ENCODE measurements around the gene RFTN1.

The RFTN1 gene

GRCh38 chr3:16463914-16464313 is 49.6 kb downstream of the RFTN1 start:
- no peak for DNase-seq

- DNase-seq: no peak
Measured at GRCh38 chr3:16463119-16463518, 50.4 kb downstream of the RFTN1 start.

- DNase-seq: no peak
Measured at GRCh38 chr3:16462679-16463078, 50.8 kb downstream of the RFTN1 start.

DNA sequence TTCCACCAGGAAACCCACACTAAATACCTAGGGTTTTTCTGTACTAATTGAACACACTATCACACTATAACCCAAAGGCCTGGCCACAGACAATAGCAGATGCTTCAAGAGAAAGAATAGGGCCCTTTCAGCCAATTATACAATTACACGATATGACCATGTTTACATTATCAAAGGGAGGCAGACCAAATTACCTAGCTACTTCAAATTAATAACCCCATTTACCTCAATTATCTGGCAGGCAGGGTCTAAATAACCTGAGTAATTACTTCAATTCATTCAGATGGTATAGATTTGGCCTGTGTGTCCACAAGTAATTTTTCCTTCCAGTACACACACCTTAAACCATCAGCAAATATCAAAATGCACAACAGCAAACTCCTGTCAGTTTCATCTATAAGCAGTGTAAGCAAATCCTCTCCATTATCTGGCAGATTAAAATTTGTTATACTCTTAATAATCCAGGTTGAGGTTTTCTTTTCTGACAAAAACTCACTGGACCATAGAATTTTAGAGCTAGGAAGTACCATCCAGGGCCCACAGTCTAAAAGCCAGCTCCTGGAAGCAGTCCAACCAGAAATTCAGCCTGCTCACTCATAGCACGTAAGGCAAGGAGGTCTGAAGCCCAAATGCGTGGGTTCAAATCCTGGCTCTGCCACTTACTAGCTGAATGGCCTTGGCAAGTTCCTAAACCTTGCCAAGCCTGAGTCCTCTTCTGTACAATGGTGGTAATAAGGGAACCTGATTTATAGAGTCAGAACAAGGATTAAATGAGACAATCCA is 51.8 kb downstream of the RFTN1 start:
- no peak for DNase-seq

GRCh38 chr3:16460886-16461285 is 52.6 kb downstream of the RFTN1 start:
- no peak for DNase-seq

DNA sequence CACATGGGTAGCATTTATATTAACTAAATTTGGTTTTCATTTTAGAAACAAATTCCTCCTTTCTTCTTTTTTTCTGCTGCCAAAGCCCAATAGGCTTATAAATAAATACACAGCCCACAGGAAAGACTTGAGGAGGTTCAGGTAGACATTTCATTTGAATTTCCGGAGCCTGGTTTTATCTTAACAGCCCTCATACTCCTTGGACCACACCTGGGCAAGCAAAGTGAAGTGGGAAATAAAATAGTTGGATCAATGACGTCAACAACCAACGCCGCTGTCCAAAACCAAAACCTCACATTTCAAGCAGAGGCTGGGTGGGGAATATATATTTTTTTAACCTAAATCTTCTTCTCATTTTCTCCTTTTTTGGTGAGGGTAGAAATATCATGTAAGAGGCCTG is 53.2 kb downstream of the RFTN1 start:
- DNase-seq: no peak

DNA sequence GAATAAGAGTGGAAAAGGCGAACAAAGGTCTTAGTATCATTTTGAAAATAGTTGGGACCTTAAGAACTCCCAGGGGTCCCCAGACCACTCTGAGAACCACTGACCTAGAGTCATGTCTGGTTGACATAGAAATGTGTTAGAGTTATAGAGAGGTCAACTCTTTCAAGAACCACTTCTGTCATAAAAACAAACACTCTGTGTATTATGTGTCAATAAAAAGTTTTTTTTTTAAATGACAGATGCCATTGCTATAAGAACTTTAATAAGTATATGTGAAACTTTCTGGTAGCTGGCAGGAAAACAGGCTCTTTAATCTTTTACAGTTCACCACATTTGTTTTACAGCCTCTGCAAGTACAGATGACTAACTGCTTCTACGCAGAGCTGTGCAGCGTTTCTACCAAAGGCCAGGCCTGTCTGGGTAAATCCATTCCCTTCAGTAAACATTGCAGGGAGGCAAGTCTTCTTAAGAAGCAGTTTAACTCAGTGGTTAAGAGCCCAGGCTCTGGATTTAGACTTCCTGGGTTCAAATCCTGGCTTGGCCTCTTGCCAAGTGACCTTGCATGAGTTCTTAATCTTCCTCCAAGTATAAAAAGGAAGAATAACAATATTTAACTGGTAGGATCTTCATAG is 56.6 kb downstream of the RFTN1 start:
- no peak for DNase-seq

DNA sequence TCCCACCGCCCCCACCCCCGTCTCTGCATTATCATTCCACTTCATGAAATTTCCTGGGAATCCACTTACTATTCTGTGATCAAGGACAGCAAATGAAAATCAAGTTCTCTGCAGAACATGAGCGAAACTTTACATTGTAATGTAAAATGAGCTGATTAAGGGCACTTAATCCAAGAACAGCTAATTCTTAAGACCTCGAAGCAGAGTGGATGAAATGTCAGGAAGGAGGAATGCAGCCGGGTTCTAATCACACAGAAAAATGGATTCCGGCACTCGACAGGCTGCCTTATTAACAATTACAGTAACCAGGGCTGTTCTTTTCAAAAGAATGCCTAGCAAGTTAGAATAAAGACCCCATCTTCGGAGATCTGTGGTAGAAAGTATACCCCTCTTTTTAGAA is 57.5 kb downstream of the RFTN1 start:
- DNase-seq: no peak

DNA sequence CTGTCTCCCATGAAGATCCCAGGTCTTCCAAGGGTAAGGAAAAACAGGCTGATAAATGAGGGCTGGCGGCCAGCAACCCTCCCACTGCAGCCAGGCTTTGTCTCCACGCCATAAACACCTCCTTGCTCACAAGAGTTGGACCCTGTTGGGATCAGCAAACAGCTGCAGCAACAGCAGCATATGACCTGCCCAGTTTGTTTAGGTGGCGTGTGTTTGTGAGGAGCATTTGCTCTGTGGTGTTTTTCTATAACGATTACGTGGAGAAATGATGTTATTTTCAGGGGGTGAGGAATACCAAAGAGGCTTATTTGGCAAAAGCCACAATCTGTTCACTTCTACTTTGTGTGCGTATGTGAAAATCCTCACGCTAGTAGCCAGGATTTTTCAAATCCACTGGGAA is 58.5 kb downstream of the RFTN1 start:
- no peak for DNase-seq

GRCh38 chr3:16452261-16452660 is 61.2 kb downstream of the RFTN1 start:
- no peak for DNase-seq

- no peak for DNase-seq
Measured at GRCh38 chr3:16449369-16449768, 64.1 kb downstream of the RFTN1 start.

GRCh38 chr3:16448639-16449070 is 64.8 kb downstream of the RFTN1 start:
- DNase-seq: no peak

- DNase-seq: no peak
Measured at GRCh38 chr3:16447135-16447534, 66.4 kb downstream of the RFTN1 start.

GRCh38 chr3:16444344-16444743 is 69.2 kb downstream of the RFTN1 start:
- no peak for DNase-seq

DNA sequence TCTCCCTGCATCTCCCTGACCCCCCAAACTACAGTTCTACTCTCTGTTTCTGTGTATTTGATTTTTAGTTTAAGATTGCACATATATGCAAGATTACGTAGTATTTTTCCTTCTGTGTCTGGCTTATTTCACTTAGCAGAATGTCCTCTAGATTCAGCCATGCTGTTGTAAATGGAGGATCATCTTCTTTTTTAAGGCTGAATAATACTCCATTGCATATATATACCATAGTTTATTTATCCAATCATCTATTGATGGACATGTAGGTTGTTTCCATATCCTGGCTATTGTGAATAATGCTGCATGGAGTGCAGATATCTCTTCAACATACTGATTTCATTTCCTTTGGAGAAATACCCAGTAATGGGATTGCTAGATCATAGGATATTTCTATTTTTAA is 70.8 kb downstream of the RFTN1 start:
- DNase-seq: no peak

DNA sequence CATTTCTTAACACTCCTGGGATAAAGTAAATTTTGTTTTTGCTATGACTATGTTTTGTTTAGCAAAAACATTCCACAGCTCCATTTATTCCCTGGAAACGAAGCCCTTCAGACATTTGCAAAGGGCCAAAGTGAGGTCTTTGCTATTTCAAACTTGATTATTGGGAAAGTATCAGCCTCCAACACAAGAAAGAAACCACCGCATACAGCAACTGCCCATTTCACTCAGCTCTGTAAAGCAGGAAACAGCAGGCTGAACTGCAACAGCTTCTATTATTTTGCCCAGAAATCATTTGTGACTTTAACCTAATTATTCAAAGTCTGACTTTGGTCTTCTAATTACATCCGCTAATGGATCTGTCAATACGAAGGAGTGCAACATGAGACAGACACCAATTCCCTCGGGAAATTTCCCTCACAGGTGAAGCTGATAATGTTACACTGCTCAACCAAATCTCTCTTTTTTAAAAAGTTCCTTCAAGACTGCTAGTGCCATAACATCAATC is 72.1 kb downstream of the RFTN1 start:
- DNase-seq: no peak

DNA sequence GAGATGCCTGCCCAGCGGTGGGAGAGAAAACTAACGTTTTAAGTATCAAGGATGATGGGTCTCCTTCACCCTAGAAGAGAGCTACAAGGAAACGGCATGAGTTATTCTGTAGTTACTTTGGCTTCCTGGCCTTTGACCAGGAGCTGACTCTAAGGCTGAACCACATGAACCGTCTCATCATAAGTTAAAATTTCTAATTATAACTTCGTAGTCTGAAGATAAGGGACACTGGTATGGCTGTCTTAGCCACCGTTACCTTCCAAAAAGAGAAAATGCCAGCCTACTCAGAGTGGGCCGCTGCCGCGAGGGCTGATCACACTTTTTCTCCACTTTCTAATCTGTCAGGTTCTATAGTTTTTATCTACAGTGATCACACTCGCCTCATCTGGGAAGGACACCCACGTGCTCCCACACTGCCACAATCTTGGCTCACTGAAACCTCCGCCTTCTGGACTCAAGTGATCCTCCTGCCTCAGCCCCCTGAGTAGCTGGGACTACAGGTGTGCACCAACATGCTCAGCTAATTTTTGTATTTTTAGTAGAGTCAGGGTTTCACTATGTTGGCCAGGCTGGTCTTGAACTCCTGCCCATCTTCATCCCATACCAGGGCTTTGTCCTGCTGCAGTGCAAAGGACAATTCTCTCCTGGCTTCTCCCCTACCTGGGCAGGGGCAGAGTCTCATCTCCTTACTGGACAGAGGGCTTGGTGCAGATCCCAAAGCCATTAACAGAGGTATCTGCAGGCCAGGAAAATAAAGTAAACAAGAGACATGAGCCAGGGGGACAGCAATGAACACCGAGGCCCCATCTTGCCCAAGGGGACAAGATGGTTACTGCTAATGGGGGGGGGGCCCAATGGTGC is 73.4 kb downstream of the RFTN1 start:
- no peak for DNase-seq

DNA sequence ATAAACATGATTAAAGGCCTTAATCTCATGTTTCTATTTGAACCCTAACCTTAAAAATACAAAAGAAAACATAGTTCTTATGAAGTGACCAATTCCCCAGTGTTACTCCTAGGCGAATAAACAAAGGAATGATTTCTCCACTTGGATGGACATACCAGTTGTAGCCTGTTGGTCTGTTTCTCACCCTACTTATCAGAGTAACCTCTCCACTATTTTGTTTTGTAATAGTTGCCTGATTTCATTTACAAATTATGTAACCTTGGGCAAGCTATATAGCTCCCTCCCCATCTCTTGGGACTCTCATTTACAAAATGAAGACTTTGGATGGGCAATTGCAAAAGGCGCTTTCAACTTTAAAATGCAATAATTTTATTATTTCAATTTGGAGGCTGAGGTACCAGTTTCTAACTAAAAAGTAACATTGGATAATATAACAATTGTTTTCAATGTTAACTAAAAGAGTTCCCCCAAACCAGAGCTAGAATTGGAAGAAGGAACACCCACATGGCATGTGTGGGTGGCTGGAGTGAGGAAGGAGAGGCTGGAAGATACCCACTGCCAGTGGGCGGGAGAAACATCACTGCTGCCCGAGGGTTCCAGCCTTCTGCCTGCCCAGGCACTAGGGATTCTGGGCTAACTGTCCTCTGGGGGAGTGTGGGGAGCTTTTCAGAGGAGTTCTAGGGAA is 74.2 kb downstream of the RFTN1 start:
- DNase-seq: no peak

DNA sequence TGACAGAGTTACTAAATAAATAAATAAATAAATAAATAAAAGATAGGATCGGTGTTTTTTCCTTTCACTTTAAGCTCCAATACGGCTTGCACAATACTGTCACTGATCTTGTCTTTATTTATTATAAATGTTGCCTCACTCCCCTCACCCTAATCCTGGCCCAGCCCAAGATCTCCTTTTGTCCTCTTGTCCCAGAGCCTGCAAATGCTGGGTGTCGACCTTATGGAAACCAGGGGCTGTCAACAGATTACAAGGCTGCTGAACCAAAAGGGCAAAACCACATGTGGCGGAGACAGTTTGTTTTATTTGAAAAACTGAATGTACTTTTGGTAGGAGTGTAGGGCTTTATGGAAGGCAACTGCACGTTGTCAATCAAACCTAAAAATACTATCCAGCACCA is 75.9 kb downstream of the RFTN1 start:
- no peak for DNase-seq

DNA sequence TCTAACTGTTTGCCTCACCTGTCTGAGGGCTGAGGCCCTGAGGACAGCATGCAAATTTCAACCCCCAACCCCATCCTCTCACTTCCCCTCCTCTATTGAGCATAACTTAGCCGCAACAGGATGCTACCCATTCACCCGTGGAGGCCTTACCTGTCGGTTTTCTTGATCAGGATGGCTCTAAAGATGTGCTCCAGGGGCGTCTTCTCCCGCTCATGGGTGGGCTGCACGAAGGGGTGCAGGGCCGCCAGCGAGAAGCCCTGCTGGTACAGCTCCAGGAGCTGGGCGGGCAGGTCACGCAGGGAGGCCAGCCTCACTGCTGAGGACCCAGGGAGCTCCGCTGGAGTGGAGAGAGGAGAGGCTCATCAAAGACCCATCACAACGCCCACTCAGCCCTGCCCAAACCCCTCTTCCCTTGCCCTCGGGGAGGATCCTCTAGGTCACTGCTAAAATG is 79.8 kb downstream of the RFTN1 start:
- no peak for DNase-seq

DNA sequence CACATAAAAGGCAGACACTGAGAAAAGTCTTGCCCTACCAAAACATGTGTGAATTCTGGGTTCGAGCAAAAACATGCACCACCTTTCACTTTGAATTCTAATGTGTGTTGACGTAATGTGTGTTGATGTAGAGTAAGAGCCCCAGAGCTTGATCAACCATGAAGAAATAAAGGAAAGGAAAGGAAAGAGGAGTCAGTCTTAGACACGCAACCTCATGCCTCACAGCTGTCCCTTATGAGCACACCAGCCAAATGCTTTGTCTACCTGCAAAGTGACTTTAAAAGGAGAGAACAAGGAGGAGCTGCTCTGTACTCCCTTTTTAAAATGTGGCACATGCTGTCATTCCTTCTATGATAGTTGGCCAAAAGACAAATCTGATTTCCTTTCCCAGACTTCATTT is 80.8 kb downstream of the RFTN1 start:
- DNase-seq: no peak

Measured in C1 segment of cervical spinal cord (tissue), 14 donors.